Measurements from ENCODE around the gene SVIL.
A peak's percentile ranks its signal among the peaks of the same experiment; 100 is the strongest.
"Not testable (repeated sequence)": the region's sequence is repeated elsewhere in the genome, so short reads cannot be mapped to it uniquely, and the experiment has no call there.

Gene SVIL

GRCh38 chr10:29596826-29597225 is 37.9 kb downstream of the SVIL start:
- no peak for DNase-seq

- no peak for DNase-seq
These were observed 38.4 kb downstream of the SVIL start for GRCh38 chr10:29596356-29596755.

DNA sequence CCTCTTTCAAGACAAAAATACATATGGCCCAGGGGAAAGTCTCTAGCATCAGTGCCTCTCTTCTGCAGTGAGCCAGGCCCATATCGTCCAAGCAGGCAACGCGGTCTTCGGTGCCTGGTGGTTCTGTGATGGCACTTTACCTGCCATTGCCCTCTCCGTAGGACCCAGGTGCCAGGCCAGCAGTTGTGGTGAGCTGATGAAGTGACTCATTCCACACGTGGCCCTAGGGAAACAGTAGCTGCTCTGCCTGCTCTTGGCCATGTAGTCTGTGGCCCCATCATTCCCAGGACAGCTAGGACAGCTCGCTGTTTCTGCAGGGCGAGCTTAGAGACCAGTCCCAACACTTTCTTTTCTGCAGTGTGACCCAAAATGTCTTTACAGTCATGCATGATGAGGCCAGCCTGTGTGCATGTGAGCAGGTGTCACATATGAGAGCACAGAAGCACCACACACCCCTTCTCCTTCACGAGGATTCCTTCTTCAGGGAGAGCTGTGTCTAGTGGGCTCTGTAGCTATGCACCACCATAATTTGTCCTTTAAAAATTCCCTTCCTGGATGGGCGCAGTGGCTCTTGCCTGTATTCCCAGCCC is 39.0 kb downstream of the SVIL start:
- no peak for DNase-seq

GRCh38 chr10:29595146-29595545 is 39.6 kb downstream of the SVIL start:
- no peak for DNase-seq

- DNase-seq = no peak
These were observed 43.2 kb downstream of the SVIL start for GRCh38 chr10:29591651-29591968.

DNA sequence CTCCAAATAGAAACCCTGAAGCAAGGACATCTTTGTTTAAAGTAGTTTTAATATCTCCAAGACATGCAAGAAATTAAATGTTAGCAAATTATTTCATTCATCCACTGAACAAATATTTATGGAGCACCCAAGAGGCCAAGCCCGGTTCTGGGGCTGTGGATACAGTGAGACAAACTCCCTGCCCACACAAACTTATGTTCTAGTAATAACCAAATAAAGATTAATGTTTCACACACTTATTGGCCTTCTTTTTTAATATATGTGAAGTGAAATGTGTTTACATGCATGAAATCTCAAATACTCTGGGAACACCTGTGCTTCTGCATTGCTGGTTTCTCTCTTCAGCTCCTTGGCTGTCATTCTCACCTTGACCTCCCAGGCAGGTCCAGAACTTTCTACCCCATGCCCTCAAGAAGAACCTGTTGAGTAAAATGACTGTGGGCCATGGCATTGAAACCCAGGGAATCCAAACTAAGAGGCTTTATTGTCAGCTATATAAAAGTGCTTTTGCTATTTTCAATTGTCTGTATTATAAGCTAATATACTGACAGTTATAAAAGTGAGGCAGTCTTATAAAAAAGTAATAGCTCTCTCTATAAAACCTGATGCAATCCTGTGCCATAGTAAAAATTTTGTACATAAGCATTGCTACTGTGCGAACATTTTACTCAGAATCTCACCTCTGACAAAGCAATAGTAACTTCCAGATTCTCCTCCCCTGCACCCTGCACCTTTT is 43.7 kb downstream of the SVIL start:
- no peak for DNase-seq

- DNase-seq = no peak
These were observed 45.9 kb downstream of the SVIL start for GRCh38 chr10:29588629-29589421.

GRCh38 chr10:29587750-29588628 is 46.8 kb downstream of the SVIL start:
- DNase-seq = not testable (repeated sequence)

DNA sequence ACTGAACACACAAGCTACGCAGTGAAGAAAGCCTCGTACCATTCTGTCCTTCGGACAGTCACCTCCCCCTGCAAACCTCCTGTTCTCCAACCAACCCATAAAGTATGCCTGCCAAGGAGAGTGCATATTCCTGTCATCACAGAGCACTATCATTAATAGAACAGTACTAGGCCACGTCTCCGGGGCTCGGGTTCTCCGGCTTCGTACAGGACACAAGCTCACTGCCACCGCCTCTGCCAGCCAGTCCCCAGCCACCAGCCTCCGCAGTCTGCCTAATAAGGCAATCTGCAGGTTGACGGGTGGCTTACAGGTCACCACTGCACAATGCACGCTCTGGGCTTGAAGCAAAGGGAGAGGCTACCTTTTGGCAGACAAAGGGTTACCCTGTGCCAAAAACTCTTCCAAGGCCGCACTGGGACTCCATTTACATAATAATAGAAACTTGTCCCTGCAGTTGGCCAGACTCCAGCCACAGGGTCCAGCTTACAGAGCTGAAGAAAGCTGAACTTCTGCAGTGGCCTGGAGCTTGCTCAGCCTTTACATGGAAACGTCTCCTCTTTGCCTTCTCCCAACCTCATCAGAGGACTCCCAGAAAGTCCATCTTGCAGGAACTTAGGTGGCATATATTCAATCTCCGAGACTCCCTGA is 47.5 kb downstream of the SVIL start:
- not testable (repeated sequence) for DNase-seq

GRCh38 chr10:29586509-29586908 is 48.3 kb downstream of the SVIL start:
- DNase-seq = no peak

DNA sequence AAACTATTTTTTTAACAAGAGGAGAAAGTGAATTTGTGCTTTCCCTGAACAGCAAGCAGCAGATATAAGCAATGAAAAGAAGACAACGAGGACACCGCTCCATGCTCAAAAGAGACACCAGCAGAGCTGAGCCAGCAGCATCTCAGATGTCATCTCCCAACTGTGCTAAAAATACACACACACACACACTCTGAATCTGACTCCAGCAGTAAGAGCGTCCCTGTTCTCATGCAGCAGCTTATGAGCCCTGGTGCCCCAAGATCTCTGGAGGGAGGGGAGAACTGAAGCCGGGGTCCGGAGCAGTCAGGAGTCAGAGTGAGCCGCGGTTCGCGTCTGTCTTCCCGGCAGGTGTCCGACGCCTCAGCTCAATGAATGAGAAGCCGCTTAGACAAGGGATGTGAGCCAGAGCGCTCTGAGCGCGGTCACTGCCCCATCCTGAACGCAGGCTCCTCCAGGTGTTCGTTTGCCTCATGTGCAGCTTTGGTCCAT is 49.2 kb downstream of the SVIL start:
- peak; percentile 12 for DNase-seq

DNA sequence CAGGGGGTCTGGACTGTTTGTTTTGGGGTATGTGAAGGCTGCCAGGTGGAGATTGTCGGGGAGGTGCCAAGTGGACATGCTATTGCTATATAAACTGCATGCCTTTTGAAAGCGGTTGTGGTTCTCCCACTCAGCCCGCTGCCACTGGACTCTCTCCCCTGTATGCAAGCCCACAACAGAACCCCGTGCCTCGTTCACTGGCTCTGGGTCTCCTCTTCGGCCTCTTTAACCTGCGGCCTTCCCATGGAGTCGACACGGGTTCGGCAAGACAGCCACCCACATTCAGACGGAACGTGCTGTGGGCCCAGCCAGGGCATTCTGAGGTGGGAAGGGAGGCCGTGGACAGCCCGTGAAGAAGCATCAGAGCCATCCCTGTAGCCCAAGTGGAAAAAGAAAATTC is 50.3 kb downstream of the SVIL start:
- no peak for DNase-seq

- DNase-seq = no peak
These were observed 51.1 kb downstream of the SVIL start for GRCh38 chr10:29583674-29584073.

DNA sequence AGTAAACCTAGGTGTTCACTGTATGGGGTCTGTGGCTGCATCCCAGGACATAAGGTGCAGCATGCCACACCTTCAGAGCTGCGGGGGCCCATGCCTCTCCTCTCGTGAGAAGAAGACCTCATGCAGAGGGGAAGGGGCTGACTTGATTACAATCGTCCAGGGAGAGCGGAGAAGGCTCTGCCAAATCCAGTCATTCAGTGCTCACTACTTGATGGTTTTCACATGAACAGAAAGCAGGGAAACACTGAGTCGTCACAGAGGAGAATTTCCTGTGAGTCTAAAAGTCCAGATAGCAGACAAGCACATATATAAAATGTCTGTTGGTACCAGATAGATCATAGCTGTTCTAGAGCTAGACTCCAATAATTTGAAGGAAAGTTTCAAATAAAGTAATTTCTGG is 52.0 kb downstream of the SVIL start:
- DNase-seq = not testable (repeated sequence)

- DNase-seq = no peak
These were observed 55.3 kb downstream of the SVIL start for GRCh38 chr10:29579455-29579970.

GRCh38 chr10:29578457-29578856 is 56.3 kb downstream of the SVIL start:
- no peak for DNase-seq

DNA sequence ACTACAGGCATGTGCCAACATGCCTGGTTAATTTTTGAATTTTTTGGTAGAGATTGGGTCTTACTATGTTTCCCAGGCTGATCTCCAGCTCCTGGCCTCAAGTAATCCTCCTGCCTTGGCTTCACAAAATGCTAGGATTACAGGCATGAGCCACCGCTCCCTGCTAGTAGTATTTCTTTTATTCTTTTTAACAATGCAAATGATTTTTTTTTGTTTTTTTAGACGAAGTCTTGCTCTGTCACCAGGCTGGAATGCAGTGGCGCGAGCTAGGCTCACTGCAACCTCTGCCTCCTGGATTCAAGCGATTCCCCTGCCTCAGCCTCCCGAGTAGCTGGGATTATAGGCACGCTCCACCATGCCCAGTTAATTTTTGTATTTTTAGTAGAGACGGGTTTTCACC is 58.1 kb downstream of the SVIL start:
- DNase-seq = no peak

GRCh38 chr10:29575098-29575455 is 59.7 kb downstream of the SVIL start:
- DNase-seq = no peak

DNA sequence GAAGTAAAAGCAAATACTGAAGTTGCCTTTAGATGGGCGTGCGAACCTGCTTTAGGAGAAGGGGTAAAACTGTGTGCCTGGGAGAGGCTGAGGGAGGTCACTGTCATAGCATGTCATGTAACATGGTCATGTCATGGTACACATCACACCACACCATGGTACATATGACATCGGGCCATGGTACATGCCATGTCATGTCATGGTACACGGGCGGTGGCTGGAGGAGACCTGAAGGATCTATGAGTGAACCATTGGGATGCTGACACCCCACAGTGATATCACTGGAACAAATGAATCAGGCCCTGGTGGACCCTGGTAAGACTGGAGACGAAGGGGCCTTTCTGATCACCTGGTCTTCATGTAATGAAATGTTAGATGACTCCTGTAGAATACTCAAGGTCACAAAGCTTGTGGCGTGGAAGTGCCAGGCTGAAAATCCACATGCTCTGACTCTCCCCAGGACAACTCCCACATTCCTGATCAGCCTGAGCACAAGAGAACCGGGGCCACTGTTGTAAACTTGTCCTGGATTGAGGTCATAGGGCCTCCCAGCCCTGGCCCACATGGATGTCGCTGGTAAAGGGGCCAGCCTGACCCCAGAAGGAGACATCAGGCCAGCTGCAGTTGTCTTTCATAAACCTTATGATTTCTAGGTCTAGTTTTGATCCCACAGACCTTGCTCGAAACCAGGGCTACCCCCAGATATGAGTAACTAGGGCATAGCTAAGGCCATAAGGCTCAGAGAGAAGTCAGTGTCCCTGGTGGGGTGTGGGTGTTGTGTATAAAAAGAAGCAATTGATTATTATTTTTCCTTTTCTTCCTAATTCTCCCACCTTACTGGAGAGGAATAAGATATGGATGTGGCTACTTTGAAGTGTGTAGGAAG is 60.3 kb downstream of the SVIL start:
- DNase-seq = not testable (repeated sequence)

- not testable (repeated sequence) for DNase-seq
These were observed 64.5 kb downstream of the SVIL start for GRCh38 chr10:29570248-29570647.

DNA sequence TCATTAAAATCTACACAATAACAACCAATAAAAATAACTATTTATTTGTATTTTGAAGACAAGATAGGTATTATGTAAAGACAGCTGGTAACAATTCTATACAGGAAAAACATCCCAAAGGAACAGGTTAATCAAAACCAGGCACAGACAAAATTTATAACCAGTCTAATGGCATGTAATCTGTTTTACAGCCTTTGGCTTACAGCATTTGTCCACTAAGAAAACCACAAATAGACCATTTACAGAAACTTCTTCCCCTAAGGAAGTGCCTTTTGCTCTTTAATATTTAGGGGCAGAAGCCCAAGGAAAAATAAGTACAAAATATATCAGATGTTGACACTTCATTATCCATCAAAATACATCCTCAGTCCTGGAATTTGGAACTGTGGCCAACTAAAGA is 65.0 kb downstream of the SVIL start:
- no peak for DNase-seq

Data from NCI-H526 treated with DMSO at 0.1 percent for 48 hours (cell line).